ENCODE data around the gene SHC2.

DNA sequence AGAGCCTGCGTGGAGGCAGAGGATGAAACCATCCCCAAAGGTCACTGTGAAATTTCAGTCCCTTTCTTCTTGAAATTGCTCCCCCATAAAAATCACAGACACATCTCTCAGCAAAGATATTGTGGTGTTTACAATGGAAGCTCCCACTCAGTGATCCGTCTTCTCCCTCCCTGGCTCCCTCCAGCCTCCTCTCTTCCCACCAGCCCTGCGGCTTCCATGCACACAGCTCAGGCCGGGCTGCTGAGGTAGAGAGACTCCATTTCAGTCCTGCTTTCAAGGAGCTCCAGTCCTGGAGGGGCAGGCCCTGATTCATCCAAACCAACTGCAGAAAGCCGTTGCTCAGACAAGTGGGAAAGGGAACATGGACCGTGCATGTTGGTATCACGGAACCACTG lies 92.2 kb downstream of the SHC2 start:
- TF ChIP-seq POLR2AphosphoS5 (IDR thresholded peaks at IDR 0.05; ENCODE audit: borderline replicate concordance, low read depth, low read length) (no peak), EZH2 (IDR thresholded peaks at IDR 0.05) (no peak), FOXP2 (optimal IDR thresholded peaks at IDR 0.05; ENCODE audit: control extremely low read depth, extremely low read length, insufficient read depth) (no peak)

Measured in SK-N-MC (cell line).